CD4-positive, alpha-beta T cell treated with Interleukin-15 for 1 hour (primary cell): Measurements from ENCODE around the gene BAIAP2L1.

Experiments used
- DNase-seq: peaks from one replicate; pipeline ENCODE4 v3.0.0-alpha.2; 2020

The BAIAP2L1 gene

GRCh38 chr7:98357751-98358161, 43.1 kb downstream of the BAIAP2L1 start:
- DNase-seq: no peak

GRCh38 chr7:98355250-98355538, 45.7 kb downstream of the BAIAP2L1 start:
- DNase-seq: no peak

DNA sequence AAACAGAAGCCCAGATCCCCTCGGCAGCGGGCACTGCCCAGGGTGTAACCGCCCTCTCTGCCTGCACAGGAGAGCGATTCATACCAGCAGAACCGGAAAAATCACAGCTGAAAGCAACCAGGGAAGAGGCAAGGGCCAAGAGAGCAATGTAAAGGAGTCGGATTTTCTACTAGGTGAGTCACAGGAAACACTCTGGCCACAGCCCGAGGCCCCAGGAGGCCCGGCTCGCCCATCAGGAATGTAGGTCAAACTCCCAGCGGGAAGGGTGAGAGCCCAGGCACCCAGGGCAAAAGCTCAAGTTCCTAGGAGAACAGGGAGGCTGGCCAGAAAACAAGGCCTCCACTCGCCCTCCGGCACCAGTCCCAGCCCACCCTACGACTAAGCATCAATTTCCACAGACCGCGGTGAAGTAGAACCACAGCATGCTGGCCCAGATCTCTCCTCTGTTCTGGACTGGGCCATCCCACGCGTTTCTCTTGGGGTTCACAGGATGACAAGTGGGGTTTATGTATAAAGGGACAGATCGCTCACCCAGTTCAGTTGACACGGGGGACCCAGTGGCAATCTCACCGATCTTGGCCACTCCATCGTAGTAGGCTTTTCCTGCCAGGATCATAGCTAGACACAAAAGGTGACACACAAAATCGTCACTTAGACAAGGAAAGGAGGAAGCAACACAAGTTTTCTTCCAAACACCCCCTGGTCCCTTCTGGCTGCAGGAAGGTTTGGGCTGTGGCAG, 46.2 kb downstream of the BAIAP2L1 start:
- DNase-seq: no peak

DNA sequence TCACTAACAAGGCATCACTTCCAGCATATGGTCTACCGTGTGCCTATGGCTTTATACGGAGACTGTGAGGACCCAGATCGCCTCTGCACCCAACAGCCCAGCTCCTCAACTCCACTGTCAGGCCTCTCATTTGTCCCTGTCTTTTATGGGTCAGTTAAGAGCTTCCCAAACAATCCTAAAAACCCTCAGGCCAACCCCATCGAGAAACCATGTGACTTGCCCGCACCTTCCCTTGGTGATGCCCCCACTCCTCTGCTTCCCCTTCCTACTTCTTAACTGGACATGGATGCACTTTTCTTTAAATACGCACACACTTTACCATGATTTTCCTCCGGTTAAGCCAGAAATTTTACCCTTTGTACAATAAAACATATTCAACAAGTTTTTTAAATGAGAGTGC, 46.8 kb downstream of the BAIAP2L1 start:
- no peak for DNase-seq

DNA sequence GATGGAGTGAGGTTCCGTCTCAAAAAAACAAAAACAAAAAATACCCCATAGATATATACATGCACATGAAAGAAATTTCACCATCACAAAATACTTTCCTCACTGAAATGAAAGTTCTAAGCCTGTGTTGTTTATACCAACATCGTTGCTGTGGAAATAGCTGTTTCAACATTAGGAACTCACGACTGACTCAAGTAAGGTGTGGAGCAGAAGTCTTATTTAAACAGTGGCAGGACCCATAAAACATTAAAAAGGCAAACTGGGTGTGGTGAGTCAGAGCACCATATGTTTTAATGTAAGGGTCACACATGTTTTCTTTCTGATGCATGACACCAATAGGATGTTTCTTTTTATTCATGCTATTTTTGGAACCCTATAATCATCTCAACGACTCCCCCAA, 48.3 kb downstream of the BAIAP2L1 start:
- DNase-seq: no peak

DNA sequence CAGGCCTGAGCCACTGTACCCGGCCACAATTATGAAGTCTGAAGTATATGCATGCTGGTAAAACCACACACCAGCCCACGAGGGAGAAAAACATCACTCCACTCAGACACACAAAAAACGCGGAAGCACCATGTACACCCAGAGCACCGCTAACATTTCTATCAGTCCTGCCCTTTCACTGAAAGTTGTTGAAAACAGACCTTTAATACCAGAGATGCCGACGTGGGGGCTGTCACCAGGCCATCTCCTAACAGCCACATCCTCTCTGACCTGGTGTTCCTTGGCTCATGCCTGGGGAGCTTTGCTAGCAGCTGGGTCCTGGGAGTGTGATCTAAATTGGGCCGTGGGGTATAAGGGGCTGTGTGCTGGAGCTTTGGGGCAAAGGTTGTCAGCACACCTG, 49.8 kb downstream of the BAIAP2L1 start:
- no peak for DNase-seq

- no peak for DNase-seq
Observed at GRCh38 chr7:98348726-98349474, 52.0 kb downstream of the BAIAP2L1 start.

GRCh38 chr7:98346515-98347069, 54.3 kb downstream of the BAIAP2L1 start:
- DNase-seq: no peak

DNA sequence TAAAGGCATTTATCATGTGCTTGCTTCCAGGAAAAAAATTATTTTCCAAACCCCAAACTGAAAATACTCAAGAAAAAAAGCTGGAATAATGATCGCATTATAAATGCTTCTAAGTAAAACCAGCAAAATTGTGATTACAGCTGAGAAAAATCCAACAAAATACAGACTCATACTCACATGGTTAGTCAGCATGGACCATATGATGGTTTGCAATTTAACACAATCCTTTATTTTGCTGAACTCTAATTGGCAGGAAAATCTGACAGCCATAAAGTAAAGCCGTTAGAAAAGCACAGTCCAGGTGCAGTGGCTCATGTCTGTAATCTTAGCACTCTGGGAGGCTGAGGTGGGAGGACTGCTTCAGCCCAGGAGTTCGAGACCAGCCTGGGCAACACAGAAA, 59.8 kb downstream of the BAIAP2L1 start:
- no peak for DNase-seq

GRCh38 chr7:98339043-98339442, 61.8 kb downstream of the BAIAP2L1 start:
- DNase-seq: no peak

- no peak for DNase-seq
Observed at GRCh38 chr7:98338441-98338840, 62.4 kb downstream of the BAIAP2L1 start.

DNA sequence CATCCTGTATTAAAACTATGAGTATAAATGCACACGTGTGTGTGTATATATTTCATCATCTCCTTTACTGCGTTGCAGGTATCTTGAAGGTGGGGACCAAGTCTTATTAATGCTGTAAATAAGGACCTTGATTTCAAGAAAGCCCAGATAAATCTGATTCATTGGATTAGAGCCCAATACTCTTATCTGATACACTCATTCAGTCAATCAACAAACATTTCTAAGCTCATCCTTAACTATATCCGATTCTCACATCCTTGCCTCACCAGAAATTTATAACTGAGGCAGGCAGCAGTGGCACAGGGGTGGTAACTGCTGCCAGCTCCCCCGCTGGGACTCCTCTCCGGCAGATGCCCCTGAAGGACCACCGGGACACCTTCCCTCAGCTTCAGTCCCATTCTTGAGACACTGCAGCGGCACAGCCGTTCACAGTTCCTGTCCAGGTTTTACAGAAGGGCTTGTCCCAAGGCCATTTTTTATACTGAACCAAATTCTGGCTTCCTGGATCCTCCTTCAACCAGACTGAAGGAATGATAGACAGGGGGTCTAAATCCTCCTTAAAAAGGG, 65.4 kb downstream of the BAIAP2L1 start:
- DNase-seq: no peak

- DNase-seq: no peak
Observed at GRCh38 chr7:98334081-98334480, 66.8 kb downstream of the BAIAP2L1 start.

DNA sequence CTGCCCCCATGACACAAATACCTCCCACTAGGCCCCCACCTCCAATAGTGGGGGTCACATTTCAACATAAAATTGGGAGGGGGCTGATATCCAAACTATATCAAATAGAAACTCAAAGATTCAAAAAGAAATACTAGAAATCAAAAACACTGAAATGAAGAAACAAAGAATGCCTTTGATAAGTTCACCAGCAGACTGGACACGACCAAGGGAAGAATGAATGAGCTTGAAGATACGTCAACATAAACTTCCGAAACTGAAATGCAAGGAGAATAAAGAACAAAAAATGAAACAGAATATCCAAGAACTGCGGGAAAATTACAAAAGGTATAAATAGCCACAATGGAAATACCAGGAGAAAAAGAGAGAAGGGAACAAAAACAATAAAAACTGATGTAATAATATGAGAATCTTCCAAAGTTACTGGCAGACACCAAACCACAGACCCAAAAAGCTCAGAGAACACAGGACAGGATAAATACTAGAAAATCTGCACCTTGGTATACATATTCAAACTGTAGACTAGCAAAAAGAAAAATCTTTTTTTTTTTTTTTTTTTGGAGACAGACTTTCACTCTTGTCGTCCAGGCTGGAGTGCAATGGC, 69.9 kb downstream of the BAIAP2L1 start:
- DNase-seq: no peak

DNA sequence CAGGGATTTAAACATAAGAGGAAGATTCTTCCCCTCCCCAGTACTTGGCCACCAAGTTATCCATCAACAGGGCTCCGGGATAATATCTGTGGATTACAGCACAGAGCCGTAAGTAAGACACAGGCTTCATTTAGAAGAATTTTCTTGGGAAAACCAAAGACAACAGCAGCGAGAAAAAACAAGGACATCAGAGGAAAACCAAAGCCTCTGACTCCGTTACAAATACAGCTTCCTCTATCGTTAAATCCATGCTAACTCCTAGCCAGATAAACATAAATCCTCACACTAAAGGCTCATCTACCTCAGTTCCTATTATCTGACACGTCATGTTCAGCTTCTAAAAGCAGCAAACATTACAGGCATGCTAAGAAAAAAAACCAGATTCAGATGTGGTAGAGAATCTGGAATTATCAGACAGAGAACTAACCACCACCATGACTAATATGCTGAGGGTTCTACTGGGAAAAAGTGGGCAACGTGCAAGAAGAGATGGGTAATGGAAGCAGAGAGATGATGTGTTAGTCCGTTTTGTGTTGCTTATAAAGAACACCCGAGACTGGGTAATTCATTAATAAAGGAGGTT, 71.0 kb downstream of the BAIAP2L1 start:
- no peak for DNase-seq

GRCh38 chr7:98329100-98329790, 71.6 kb downstream of the BAIAP2L1 start:
- DNase-seq: no peak

DNA sequence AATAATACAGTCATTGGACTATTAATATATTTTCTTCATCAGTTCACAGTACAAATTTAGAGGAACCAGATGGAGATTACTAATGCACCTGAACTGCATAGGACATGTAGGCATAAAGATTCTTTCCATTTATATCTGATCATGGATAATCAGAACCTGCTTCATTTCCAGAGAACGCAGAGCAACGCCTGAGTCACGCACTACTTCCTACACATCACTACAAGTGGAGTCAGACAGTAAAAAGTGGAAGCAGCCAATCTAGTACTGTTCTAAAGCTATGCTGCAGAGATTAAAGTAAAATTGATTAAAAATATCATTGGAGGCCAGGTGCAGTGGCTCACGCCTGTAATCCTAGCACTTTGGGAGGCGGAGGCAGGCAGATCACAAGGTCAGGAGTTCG, 76.1 kb downstream of the BAIAP2L1 start:
- no peak for DNase-seq

DNA sequence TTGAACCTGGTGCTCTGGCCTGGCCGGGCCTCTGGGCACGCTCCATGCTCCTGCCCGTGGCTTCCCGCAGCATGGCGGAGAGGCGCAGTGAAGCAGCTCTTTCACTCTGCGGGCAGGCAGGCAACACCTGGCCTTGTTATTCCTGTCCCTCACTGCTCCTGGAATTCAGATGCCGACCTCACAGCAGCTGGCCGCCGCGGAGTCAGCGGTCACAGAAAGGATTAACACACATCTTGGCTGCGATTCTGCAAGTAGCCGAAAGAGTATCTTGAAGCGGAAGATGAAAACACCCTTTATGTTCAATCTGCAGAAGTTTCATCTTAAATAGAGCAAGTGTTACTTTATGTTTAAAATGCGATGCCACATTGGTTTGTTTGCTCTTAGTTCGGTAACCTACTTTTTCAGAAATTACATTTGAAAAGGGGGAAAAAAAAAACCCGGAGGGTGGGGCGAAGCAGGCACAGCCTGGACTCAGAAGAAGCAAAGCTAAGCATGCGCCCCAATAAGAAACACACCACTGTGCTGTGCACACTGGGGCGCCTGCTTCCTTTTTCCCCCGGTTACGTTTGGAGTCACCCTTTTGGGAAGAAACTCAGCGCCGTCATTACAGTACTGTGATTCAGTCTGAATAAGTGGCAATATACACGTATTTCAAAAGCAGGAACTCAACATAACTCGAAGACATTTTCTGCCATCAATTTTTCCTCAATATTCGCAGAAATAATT, 77.1 kb downstream of the BAIAP2L1 start:
- DNase-seq: no peak

GRCh38 chr7:98322331-98323270, 78.3 kb downstream of the BAIAP2L1 start:
- no peak for DNase-seq

DNA sequence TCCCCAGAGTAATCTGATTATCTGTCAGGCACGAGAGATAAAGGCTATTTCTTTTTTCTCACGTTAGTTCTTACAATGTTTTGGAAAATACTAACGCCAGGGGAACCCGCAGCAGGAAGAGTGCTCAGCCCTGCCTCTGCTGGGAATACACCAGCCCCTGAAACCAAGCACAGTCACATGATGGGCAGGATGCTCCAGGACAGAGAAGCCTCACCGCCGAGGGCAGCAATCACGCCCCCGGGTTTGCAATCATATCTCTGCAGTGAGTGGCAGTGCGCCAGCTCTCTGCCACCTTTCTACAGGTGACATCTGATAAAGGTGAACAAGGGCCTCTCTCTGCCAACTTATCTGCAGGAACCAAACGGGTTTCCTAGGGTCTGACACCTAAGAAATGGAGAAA, 79.6 kb downstream of the BAIAP2L1 start:
- no peak for DNase-seq

- DNase-seq: no peak
Observed at GRCh38 chr7:98319176-98319575, 81.7 kb downstream of the BAIAP2L1 start.
